NCI-H2196 treated with DMSO at 0.1 percent for 48 hours (cell line): ENCODE measurements around the gene VCX3A.
"Not testable (repeated sequence)": the region's sequence is repeated elsewhere in the genome, so short reads cannot be mapped to it uniquely, and the experiment has no call there.

ENCODE experiments used
- DNase-seq: peaks from one replicate; lab custom pipeline; 2025; ENCODE audit not compliant: unreplicated experiment; lab: John Stamatoyannopoulos, UW

The VCX3A gene

DNA sequence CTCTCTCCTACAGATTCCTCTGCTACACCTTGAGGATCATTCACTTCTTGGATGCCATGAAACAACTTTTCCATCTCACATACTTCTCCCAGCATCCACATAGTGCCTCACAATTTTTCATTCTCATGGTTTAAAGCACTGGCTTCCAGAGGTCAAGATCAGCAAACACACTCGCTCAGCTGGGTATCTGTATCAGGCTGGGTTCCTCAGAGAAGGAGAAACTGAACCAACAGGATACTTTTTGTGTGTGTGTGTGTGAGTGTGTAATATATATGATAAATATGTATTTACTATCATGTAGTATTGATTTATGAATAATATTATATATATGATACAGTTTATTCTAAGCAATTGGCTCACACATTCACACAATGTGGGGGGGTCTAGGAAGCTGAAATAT is at the start of gene VCX3A:
TSS of gene VCX3A (minus strand) at position 101 of the 400 bp plus-strand sequence. CDS start 621 bp downstream, outside the sequence.
- not testable (repeated sequence) for DNase-seq

DNA sequence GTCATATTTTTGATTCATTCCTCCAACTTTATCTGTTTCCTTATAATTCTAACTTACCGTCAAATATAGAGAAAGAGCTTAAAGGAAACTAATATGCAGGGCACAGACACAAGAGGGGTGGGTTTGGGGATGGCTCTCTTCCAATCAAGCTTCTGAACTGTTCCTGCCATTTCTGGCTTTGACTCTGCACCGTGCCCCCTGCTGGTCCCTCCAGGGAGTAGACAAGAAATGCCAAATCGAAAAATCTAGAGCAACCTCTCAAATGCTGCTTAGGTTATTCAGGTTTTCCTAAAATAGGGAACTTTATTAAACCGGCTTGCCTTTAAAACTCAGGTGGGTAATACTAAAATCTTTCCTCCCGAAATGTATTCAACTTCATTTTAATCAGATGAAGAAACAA is 39.8 kb upstream of the VCX3A start:
- no peak for DNase-seq

DNA sequence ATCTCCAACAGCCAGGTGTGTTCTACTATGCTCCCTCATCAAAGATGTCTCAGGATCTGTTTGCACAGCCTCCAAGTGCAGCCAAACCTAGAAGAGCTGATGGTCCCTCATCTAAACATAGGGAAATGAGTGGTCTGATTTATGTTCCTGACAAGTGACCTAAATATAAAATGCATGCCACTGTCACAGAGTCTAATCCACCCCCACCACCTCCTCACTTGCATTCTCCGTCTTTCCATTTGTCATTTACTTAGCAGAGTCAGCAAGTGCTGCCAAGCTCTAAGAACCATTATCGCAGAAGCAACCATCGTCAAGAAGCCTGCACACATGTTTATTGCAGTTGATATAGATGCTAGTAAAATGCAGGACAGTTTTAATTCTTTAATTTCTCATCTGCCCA is 33.1 kb upstream of the VCX3A start:
- DNase-seq, result no peak

DNA sequence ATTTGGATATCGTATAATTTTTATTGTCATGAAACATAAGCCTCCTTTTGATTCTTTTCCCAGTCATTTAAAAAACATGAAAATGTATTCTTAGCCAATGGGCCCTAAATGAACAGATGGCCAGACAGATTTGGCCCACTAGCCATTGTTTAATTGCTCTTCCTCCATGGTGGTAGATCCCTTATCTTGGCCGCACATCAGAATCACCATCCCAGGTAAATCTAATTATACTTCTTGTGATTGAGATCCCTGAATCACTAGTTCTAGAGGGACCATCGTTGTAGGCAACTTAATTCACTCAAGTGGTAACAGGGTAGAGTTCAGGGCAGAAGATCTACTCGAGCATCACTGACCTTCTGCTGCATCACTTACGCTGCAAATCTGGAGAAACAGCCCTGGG is 24.1 kb upstream of the VCX3A start:
- no peak for DNase-seq

DNA sequence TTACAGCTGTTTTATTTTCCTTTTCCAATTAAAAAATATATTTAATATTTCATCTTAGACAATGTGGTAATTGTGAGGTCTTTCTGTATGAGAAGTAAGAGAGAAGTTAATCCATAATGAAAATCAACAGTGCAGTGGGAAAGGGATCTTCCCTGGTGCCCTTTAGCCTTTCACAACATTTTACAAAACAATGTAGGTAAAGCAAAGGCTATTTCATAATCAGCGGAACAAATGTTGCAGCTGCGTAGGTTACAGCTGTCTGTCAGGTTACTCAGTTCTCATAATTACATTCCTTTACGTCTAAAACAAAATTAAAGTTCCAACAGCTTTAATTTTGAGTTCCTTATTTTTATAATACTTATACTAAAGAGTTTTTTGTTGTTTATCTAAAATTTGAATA is 22.8 kb upstream of the VCX3A start:
- DNase-seq, result no peak

DNA sequence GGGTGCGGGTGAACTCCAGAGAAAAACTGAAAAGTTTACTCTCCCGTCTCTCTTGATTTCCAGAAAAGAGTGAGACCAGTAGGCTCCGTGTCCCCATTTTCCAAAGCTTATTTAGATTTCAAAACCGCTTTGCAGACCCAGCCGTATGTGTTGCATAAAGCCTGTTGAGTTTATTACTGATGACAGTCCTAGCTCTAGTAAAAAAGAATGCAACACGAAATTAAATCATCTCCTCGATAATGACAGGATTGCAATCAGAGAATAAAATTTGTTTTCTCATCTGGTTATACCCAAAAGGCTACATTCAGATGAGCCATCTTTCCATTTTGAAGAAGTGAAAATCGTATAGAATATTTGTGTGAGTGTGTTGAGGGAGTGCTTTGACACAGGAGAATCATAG is 16.1 kb upstream of the VCX3A start:
- DNase-seq, result no peak

DNA sequence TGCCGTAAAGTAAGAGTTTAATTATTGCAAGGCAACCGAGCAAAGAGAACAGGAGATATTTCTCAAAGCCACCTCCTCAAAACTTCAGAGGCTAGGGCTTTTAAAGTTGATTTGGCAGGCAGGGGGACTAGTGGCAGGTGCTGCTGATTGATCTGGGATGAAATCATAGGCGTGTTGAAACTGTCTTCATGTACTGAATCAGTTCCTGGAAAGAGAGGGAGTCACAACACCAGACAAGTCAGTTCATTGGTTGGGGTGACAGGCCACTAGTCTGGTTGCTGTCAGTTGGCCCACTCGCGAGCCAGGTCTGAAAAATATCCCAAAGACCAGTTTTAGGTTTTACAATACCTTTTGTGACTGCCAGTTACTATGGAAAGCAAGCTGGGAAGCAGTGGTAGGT is 10.8 kb upstream of the VCX3A start:
- no peak for DNase-seq

DNA sequence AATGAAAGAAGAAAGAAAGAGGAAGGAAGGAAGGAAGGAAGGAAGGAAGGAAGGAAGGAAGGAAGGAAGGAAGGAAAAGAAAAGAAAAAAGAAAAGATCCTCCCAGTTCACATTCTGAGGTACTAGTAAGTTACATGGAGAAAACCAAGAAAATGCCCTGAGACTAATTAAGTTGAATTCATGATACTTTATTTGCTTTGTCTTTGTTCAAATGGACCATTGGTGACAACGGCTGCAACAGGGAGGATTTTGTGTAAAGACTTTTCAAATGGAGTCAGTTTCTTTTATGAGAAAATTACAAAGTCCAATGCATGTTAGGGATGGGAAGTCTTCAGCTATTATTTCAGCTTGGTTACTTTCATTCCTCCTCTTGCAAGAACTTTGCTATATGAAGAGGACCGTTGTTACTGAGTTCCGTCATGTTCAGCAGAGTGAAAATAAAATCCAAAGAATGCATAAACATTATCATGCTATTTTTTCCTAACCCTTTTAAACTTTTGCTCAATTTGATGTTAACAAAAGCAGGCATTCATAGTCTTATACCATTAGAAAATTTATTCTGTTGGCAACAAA is 8.3 kb downstream of the VCX3A start:
- DNase-seq, result no peak

DNA sequence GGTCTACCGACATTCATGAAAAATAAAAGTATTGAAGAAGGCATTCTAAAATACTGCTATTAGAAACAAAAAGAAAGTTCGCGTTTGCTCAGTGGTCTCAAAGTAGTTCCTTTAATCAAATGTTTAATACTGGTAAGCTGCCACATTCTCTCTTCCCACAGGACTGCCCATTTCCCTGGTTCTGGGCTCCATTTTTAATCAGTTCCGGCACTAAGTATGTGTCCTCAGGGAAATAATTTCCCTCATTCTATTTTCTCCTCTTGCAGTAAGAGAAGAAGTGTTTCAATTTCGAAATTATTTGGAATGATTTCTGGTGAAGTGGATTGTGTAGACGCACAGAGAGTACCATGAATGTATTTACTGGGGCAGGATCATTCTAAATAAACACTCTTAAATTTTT is 17.5 kb downstream of the VCX3A start:
- no peak for DNase-seq

DNA sequence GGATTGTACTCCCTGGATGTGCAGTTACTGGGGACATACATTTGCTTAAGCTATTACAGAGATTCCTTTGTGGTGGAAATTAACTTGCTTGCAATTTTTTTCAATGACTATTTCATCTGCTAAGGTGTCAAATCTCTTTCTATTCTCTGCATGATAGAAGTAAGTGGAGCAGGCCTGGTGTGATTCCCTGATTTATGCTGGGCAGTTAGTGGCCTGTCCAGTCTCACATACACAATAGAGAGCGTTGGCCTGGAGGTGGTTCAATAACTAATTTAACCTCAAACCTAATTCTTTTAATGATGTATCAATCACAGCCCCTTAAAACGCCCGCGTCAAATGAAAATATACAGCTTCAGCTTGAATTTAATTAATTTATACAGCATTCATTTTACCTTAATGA is 28.5 kb downstream of the VCX3A start:
- DNase-seq, result no peak

DNA sequence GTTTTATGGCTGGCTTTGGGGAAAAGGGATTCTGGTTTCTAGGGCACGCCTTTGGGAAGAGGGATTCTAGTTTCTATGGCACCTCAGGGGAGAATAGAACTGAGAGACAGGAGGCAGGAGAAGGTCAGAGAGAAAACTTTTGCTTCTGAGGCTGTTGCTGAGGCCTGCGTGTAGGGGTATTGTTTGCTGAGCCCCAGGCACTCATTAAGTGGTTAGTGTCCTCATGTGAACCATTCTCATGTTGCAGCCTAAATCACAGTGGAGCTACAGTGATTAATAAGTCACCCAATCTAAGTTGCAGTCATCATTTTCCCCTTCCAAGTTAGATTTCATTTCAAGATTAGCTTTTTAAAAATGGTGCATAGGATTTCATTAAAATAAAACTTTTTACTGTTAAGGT is 29.0 kb downstream of the VCX3A start:
- DNase-seq, result no peak

DNA sequence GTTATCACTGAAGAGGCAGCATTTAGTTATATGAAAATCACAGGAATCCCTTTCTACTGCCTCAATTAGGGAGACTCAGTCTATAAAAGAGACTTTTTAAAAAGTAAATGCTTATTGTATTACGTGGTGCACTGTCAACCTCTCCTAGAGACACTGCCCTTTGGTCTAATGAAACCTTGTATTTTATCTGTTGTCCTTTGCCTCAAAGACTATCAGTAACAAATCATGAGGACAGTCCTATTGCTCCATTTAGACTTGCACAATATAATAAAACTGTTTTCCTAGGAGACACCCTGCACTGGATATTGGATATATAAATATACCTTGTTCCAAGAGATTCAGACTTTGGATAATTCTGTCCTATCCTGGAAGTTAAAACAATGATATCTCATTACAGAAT is 34.2 kb downstream of the VCX3A start:
- DNase-seq, result no peak

DNA sequence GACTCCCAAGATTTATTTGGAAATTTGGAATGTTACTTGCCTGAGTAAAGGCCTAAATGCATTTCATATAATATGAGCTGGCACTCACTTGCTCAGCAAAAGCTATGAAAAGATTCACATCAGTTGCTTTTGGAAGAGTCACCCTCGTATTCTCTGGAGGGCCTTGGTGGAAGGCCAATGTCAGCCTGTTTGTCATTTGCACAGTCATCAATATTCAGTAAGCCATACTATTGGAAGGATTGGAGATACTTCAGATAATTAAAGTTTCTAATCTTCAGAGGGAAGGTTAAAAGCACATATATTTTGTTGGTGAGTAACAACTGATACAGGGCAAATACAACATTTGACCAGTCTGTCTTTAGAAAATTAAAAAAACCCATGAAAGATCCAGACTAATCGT is 36.6 kb downstream of the VCX3A start:
- no peak for DNase-seq
